Nephron (organoid): ENCODE measurements around the gene BIRC2.
A peak's percentile ranks its signal among the peaks of the same experiment; 100 is the strongest.
"Not testable (repeated sequence)": the region's sequence is repeated elsewhere in the genome, so short reads cannot be mapped to it uniquely, and the experiment has no call there.

Source experiments
- H3K27ac Mint-ChIP-seq, 3 experiments: 2 replicates each; pipeline ENCODE4 v1.8.0; 2020; ENCODE audit warnings: mixed read lengths in 3 of 3, mild to moderate bottlenecking in 2 of 3, moderate library complexity in 1 of 3
- H3K27me3 Mint-ChIP-seq: 2 replicates; pipeline ENCODE4 v1.8.0; 2021; ENCODE audit warnings: low read depth, mild to moderate bottlenecking, moderate library complexity, mixed read lengths
- H3K36me3 Mint-ChIP-seq: 2 replicates; pipeline ENCODE4 v1.8.0; 2020; ENCODE audit warnings: low read depth, mixed read lengths
- H3K4me1 Mint-ChIP-seq: 2 replicates; pipeline ENCODE4 v1.8.0; 2020; ENCODE audit warnings: mixed read lengths
- H3K4me3 Mint-ChIP-seq, 3 experiments: 2 replicates each; pipeline ENCODE4 v1.8.0; 2020; ENCODE audit warnings: mild to moderate bottlenecking in 3 of 3, mixed read lengths in 3 of 3, moderate library complexity in 2 of 3
- H3K9me3 Mint-ChIP-seq: 2 replicates; pipeline ENCODE4 v1.8.0; 2020; ENCODE audit warnings: mixed read lengths
- CTCF ChIP-seq, 3 experiments: fragments of 200-600 bp; sonication (generic); IDR thresholded peaks; one replicate each; pipeline ENCODE4 v1.5.0; 2021; ENCODE audit warnings: antibody characterized with exemption in 3 of 3; ENCODE audit not compliant: unreplicated experiment in 3 of 3

BIRC2 gene

GRCh38 chr11:102330231-102330630, 16.8 kb upstream of the BIRC2 start:
- Mint-ChIP-seq H3K4me3 (no peak overlapping the region), H3K27ac (no peak overlapping the region), H3K36me3 (no peaks in the 10 kb centered on the region), H3K4me1 (peaks cover 4% of the 10 kb centered on the region), H3K27me3 (no peaks in the 10 kb centered on the region), H3K9me3 (no peaks in the 10 kb centered on the region)
- TF ChIP-seq CTCF (IDR thresholded peaks at IDR 0.05; ENCODE audit: unreplicated experiment in 3 of 3): no peak

GRCh38 chr11:102331341-102331740, 15.7 kb upstream of the BIRC2 start:
- H3K4me1 Mint-ChIP-seq: peaks cover 4% of the 10 kb centered on the region
- no peak overlapping the region for H3K4me3 Mint-ChIP-seq
- H3K9me3 Mint-ChIP-seq: no peaks in the 10 kb centered on the region
- H3K27me3 Mint-ChIP-seq: no peaks in the 10 kb centered on the region
- no peak overlapping the region for H3K27ac Mint-ChIP-seq
- no peaks in the 10 kb centered on the region for H3K36me3 Mint-ChIP-seq
- TF ChIP-seq CTCF (IDR thresholded peaks at IDR 0.05; ENCODE audit: unreplicated experiment in 3 of 3): no peak

DNA sequence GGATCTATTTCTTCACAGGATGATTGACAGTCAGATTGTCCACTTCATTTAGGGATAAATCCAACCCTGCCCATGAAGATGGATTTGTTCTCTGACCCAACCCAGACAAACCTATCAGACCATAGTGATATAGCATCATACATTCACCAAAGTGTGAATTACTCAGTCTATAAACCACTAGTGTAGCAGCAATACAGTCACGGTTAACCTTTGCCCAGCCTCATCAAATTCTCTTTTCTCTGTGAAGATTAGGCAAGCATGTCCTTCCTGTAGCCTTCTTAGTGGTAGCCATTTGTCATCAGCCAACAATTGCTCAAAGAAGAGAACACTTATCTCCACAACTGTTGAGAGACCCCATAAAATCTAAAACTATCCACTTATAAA, 14.4 kb upstream of the BIRC2 start:
- Mint-ChIP-seq H3K27ac (no peak overlapping the region), H3K9me3 (no peaks in the 10 kb centered on the region), H3K4me3 (no peak overlapping the region), H3K27me3 (no peaks in the 10 kb centered on the region), H3K36me3 (no peaks in the 10 kb centered on the region), H3K4me1 (peaks cover 4% of the 10 kb centered on the region)
- TF ChIP-seq CTCF (IDR thresholded peaks at IDR 0.05; ENCODE audit: unreplicated experiment in 3 of 3): no peak

- no peak overlapping the region for H3K27ac Mint-ChIP-seq
- no peaks in the 10 kb centered on the region for H3K4me1 Mint-ChIP-seq
- no peaks in the 10 kb centered on the region for H3K9me3 Mint-ChIP-seq
- H3K27me3 Mint-ChIP-seq: no peaks in the 10 kb centered on the region
- H3K36me3 Mint-ChIP-seq: no peaks in the 10 kb centered on the region
- H3K4me3 Mint-ChIP-seq: no peak overlapping the region
- no peak for TF ChIP-seq CTCF (IDR thresholded peaks at IDR 0.05; ENCODE audit: unreplicated experiment in 3 of 3)
Measured at GRCh38 chr11:102338479-102339010, 8.5 kb upstream of the BIRC2 start.

DNA sequence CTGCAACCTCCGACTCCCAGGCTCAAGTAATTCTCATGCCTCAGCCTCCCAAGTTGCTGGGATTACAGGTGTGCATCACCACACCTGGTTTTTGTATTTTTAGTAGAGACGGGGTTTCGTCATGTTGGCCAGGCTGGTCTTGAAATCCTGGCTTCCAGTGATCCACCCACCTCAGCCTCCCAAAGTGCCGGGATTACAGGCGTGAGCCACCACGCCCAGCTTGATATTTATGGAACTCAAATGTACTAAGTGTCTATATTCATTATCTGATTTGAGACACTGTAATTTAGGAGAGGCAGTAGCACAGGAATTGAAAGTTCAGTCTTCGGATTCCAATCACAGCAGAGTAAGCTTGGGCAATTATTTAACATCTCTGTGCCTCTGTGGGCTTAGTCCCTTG, 5.7 kb upstream of the BIRC2 start:
- H3K4me1 Mint-ChIP-seq, H3K4me3 Mint-ChIP-seq, H3K27ac Mint-ChIP-seq, H3K36me3 Mint-ChIP-seq, H3K27me3 Mint-ChIP-seq, H3K9me3 Mint-ChIP-seq: not testable (repeated sequence)

- Mint-ChIP-seq H3K36me3 (no peaks in the 10 kb centered on the region), H3K27me3 (no peaks in the 10 kb centered on the region), H3K27ac (peak overlapping the region in 1 of 3 experiments; percentile 34), H3K9me3 (no peaks in the 10 kb centered on the region), H3K4me1 (peaks cover 7% of the 10 kb centered on the region), H3K4me3 (peak overlapping the region in 2 of 3 experiments; percentile 24 to 29)
- peak; percentile 80 to 85 (median 83) for TF ChIP-seq CTCF (IDR thresholded peaks at IDR 0.05; ENCODE audit: unreplicated experiment in 3 of 3)
Measured at GRCh38 chr11:102341844-102342318, 5.1 kb upstream of the BIRC2 start.
